Measurements from ENCODE around the gene KRTAP20-4. TPM values are rescaled to one million over a fixed set of nuclear protein-coding genes. Genes with fewer than 3 reads are reported as not detected.

KRTAP20-4 gene
- total RNA-seq, 1 experiment from 2014 or later: not detected

DNA sequence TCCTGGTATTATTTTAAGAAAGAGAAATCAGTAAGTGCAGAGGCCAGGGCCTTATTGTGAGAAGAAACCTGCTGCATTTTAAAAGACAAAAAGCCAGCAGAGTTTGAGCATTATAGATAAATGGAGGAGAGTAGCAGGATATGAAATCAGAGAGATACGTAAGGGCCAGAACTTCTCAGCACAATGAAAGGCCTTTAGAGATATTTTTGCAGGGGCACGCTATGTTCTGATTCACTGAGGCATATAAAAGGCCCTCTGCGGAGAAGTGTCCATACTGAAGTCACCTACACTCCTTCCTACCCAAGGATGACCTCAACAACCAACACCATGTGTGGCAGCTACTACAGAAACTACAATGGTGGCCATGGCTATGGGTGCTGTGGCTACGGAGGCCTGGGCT, 28.3 kb upstream of the KRTAP20-4 start, which contains the start of gene KRTAP6-3:
TSS of gene KRTAP6-3 (plus strand) at position 301 of the 400 bp plus-strand sequence. CDS start at position 307, 6 bp downstream.
- TF ChIP-seq, protein P1, sequence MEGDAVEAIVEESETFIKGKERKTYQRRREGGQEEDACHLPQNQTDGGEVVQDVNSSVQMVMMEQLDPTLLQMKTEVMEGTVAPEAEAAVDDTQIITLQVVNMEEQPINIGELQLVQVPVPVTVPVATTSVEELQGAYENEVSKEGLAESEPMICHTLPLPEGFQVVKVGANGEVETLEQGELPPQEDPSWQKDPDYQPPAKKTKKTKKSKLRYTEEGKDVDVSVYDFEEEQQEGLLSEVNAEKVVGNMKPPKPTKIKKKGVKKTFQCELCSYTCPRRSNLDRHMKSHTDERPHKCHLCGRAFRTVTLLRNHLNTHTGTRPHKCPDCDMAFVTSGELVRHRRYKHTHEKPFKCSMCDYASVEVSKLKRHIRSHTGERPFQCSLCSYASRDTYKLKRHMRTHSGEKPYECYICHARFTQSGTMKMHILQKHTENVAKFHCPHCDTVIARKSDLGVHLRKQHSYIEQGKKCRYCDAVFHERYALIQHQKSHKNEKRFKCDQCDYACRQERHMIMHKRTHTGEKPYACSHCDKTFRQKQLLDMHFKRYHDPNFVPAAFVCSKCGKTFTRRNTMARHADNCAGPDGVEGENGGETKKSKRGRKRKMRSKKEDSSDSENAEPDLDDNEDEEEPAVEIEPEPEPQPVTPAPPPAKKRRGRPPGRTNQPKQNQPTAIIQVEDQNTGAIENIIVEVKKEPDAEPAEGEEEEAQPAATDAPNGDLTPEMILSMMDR (conservative IDR thresholded peaks at IDR 0.05; ENCODE audit: low read depth, low read length): no peak
- Histone ChIP-seq H3K27me3 (replicated peaks; ENCODE audit: insufficient read depth, low read depth, low read length, poor library complexity) (no peaks in the 10 kb centered on the region), H3K36me3 (ENCODE audit: insufficient read depth, low read length, poor library complexity, severe bottlenecking) (no peaks in the 10 kb centered on the region), H3K9me3 (ENCODE audit: low read depth, low read length, poor library complexity, severe bottlenecking) (no peaks in the 10 kb centered on the region), H3K4me1 (ENCODE audit: insufficient read depth, low read length, poor library complexity, severe bottlenecking) (no peaks in the 10 kb centered on the region), H3K27ac (ENCODE audit: low read depth, low read length, poor library complexity, severe bottlenecking) (no peak within 1 kb of the TSS), H3K4me3 (ENCODE audit: low read depth, low read length, poor library complexity, severe bottlenecking) (no peak within 1 kb of the TSS)
- no TSS peak for BruUV-seq (replicated peaks)
- intact Hi-C loops (cut with micrococcal nuclease; ENCODE audit: unreplicated experiment): no loop called here
- POLR2A ChIA-PET (ENCODE audit: low non-redundant PET): no interaction called here
- no peak for DNase-seq (ENCODE audit: low spot score)
- CTCF ChIA-PET: no interaction called here

DNA sequence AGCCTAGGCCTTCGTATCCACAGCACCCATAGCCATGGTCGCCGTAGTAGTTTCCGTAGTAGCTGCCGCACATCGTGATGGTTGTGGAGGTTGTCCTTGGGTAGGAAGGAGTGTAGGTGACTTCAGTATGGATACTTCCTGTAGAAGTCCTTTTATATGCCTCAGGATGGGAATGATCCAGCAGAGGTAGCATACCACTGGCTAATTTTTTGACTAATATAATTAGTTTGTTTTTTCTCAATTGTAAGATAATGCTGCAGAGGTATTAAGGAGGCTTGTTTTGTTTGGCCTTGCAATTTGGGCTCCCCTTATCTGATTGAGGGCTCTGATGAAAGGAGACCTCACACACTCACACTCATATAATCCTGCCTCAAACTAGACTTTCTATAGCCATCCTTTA, 21.6 kb upstream of the KRTAP20-4 start, which contains the start of gene KRTAP6-2:
TSS of gene KRTAP6-2 (minus strand) at position 101 of the 400 bp plus-strand sequence. CDS start at position 73, 28 bp downstream.
- no peaks in the 10 kb centered on the region for H3K4me1 ChIP-seq (ENCODE audit: insufficient read depth, low read length, poor library complexity, severe bottlenecking)
- H3K27me3 ChIP-seq (replicated peaks; ENCODE audit: insufficient read depth, low read depth, low read length, poor library complexity): no peaks in the 10 kb centered on the region
- H3K4me3 ChIP-seq (ENCODE audit: low read depth, low read length, poor library complexity, severe bottlenecking): no peak within 1 kb of the TSS
- no peaks in the 10 kb centered on the region for H3K36me3 ChIP-seq (ENCODE audit: insufficient read depth, low read length, poor library complexity, severe bottlenecking)
- ChIA-PET POLR2A (ENCODE audit: low non-redundant PET) (no interaction called here), CTCF (no interaction called here)
- no peak for TF ChIP-seq EZH2 (IDR thresholded peaks at IDR 0.05; ENCODE audit: borderline replicate concordance, low read depth, low read length, poor library complexity, severe bottlenecking)
- TF ChIP-seq, protein P1 (conservative IDR thresholded peaks at IDR 0.05; ENCODE audit: low read depth, low read length): no peak
- no peak for DNase-seq (ENCODE audit: low spot score)
- BruUV-seq (replicated peaks): no TSS peak
- H3K9me3 ChIP-seq (ENCODE audit: low read depth, low read length, poor library complexity, severe bottlenecking): peaks cover 10% of the 10 kb centered on the region
- H3K27ac ChIP-seq (ENCODE audit: low read depth, low read length, poor library complexity, severe bottlenecking): no peak within 1 kb of the TSS
- intact Hi-C loops (cut with micrococcal nuclease; ENCODE audit: unreplicated experiment): no loop called here

DNA sequence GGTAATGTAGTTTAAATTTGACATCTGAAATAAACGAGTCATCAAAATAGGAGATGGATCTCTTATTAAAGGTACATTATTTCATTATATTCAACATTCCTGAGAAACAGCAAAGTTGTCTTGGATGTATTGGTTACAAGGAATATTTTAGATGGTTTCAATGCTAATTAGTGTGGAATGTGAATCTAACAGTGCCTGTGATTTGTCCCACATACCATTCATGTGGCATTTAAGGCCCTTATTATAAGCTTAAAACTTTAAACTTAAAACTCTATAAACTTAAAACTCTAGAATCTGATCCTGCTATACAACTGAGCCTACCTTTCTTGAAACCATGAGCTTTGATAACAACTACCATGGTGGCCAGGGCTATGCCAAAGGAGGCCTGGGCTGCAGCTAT, 19.6 kb upstream of the KRTAP20-4 start, which contains the start of gene KRTAP22-1:
TSS of gene KRTAP22-1 (plus strand) at position 301 of the 400 bp plus-strand sequence.
- intact Hi-C loops (cut with micrococcal nuclease; ENCODE audit: unreplicated experiment): no loop called here
- TF ChIP-seq, protein P1 (conservative IDR thresholded peaks at IDR 0.05; ENCODE audit: low read depth, low read length): no peak
- no peak for TF ChIP-seq EZH2 (IDR thresholded peaks at IDR 0.05; ENCODE audit: borderline replicate concordance, low read depth, low read length, poor library complexity, severe bottlenecking)
- Histone ChIP-seq H3K4me1 (ENCODE audit: insufficient read depth, low read length, poor library complexity, severe bottlenecking) (no peaks in the 10 kb centered on the region), H3K9me3 (ENCODE audit: low read depth, low read length, poor library complexity, severe bottlenecking) (peaks cover 11% of the 10 kb centered on the region), H3K36me3 (ENCODE audit: insufficient read depth, low read length, poor library complexity, severe bottlenecking) (no peaks in the 10 kb centered on the region), H3K4me3 (ENCODE audit: low read depth, low read length, poor library complexity, severe bottlenecking) (no peak within 1 kb of the TSS), H3K27me3 (replicated peaks; ENCODE audit: insufficient read depth, low read depth, low read length, poor library complexity) (no peaks in the 10 kb centered on the region), H3K27ac (ENCODE audit: low read depth, low read length, poor library complexity, severe bottlenecking) (no peak within 1 kb of the TSS)
- ChIA-PET CTCF (no interaction called here), POLR2A (ENCODE audit: low non-redundant PET) (no interaction called here)
- no peak for DNase-seq (ENCODE audit: low spot score)
- no TSS peak for BruUV-seq (replicated peaks)
